GM10266 (cell line): ENCODE data around the gene PHACTR1.
"Not testable (repeated sequence)": the region's sequence is repeated elsewhere in the genome, so short reads cannot be mapped to it uniquely, and the experiment has no call there.

Experiments
- DNase-seq: peaks from one replicate; pipeline ENCODE4 v3.0.0; 2012; ENCODE audit errors: extremely low spot score
- TF ChIP-seq, protein P1 (sequence below): IDR thresholded peaks from 2 replicates; pipeline ENCODE4 v1.5.1; 2012; ENCODE audit warnings: mild to moderate bottlenecking, low read depth; ENCODE audit not compliant: control insufficient read depth, insufficient read depth; ENCODE audit errors: missing control alignments

The PHACTR1 gene

DNA sequence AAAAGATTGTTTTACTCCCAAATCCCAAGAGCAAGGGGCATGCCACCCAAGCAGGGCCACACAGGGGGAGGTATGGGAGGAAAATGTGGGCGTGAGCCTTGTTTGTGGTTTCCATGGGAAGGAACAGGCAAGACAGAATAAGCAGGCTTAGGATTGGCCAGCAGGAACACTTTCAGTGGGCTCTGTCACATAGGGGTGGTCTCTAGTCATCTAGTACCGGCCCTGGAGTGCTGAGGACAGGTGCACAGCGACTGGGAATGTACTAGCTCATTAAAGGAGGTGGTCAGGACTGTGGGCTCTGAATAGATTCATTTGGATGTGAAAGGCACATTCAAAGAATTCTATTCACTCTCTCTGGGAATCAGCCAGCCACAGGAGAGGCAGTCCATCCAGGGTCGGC lies 436.2 kb downstream of the PHACTR1 start:
- no peak for DNase-seq
- TF ChIP-seq, protein P1, sequence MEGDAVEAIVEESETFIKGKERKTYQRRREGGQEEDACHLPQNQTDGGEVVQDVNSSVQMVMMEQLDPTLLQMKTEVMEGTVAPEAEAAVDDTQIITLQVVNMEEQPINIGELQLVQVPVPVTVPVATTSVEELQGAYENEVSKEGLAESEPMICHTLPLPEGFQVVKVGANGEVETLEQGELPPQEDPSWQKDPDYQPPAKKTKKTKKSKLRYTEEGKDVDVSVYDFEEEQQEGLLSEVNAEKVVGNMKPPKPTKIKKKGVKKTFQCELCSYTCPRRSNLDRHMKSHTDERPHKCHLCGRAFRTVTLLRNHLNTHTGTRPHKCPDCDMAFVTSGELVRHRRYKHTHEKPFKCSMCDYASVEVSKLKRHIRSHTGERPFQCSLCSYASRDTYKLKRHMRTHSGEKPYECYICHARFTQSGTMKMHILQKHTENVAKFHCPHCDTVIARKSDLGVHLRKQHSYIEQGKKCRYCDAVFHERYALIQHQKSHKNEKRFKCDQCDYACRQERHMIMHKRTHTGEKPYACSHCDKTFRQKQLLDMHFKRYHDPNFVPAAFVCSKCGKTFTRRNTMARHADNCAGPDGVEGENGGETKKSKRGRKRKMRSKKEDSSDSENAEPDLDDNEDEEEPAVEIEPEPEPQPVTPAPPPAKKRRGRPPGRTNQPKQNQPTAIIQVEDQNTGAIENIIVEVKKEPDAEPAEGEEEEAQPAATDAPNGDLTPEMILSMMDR, result no peak

DNA sequence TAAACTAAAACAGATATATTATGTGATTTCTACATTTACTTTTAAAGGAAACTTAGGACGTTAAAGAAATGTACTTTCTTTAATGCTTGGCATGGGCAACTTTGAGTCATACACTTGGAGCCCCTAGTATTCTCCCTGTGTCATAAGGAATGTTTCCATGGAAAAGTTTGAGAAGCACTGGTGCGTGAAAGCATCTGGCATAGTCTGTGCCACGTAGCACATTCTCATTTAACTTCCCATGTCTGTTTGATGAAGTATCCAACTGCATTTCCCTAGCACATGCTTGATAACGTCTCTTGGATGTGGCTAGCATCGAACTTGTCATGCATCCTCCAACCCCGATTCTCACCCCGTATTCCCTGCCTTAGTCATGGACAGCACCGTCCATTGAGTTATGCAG lies 439.8 kb downstream of the PHACTR1 start:
- no peak for DNase-seq
- TF ChIP-seq, protein P1, result no peak

DNA sequence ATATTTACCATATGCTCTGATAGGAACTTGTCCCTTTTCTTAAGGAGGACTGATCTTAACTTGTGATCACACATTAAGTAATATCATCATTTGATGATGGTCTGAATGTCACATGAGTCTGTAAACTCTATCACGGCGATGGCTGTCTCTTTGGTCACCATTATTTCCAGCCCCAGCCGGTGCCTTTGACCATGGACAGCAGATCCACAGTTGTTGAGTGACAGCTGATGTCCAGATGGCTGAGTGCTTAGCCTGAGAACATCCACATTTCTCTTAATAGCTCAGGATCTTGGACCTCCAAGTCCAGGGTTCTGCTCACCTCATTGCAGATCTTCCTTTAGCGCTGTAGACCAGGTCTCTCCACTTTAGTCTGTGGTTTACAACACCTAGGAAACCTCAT lies 440.7 kb downstream of the PHACTR1 start:
- TF ChIP-seq, protein P1, result no peak
- no peak for DNase-seq

DNA sequence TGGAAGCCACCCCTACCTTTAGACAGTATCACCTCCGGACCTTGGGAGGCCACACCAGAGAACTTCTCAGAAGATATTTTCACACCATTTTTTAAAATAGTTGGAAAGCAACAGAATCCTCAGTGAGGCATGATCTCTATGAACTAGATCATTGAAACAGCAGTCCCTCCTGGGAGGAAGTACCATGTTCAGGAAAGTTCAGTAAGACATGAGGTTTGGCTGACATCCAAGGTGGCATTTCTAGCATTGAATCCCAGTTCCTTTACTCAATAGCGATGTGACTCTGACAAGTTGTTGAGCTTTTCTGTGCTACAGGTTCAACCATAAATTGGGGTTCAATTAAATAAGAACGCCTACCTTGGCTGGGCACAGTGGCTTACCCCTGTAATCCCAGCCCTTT lies 442.7 kb downstream of the PHACTR1 start:
- TF ChIP-seq, protein P1, result no peak
- DNase-seq, result no peak

DNA sequence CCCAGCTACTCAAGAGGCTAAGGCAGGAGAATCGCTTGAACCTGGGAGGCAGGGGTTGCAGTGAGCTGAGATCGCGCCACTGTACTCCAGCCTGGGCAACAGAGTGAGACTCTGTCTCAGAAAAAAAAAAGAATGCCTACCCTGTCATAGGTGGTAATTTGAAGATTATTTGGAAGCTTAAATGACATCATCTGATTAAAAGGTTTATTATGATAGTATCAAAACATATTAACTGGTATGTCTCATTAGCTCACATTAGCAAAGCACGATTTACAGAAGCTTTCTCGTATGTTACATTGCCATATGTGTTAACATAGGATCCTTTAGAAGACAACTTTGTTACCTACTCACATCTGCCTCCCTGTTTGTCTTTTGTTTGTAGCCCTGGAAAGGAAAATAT lies 443.3 kb downstream of the PHACTR1 start:
- DNase-seq, result not testable (repeated sequence)

DNA sequence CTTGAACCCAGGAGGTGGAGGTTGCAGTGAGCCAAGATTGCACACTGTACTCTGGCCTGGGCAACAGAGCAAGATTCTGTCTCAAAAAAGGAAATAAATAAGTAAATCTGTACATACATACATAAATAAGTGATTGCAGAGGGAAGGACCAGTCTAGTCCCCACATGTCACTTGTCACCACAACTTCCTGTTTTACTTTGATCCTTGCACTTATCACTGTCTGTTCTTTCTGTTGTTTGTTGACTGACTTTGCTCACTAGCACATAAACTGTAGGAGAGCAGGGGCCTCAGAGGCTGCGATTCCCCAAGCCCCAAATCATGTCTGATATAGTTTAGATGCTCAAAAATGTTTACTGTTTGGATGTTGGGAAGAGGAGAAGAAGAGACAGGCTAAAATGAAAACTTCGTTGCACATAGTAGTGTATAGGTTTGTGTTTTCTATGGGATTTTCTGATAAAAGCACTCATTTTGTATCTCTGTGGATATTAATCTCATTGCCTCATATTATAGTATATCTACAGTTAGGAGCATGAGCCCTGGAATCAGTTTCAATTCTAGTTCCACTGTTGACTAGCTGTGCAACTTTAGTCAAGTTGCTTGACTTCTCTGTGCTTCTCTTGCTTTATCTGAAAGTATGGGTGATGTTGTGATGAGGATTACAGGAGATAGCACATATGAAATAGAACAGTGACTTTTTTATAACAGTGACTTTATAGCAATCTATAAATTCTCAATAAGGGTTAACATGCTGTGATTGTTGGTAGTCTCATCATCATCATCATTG lies 446.8 kb downstream of the PHACTR1 start:
- no peak for DNase-seq
- TF ChIP-seq, protein P1, result no peak

DNA sequence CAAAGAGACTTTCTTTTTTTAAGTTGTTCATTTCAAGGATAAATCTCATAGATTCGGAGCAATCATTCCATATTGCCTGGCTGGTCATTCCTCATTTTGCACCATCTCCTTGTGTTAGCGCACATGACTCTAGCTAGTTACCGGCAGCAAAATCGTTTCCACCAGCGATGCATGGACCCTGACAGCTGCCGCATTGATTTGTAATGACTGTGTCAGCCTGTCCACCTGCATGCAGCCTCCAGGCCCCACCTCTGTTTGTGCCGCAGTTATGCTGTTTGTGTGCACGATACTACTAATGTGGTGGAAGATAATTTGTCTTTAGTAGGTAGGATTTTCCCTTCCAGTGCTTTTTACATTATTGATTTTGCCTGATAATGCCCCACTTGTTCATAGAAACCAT lies 447.7 kb downstream of the PHACTR1 start:
- DNase-seq, result no peak
- TF ChIP-seq, protein P1, result no peak
